ENCODE measurements around the gene COA3.

COA3 gene

DNA sequence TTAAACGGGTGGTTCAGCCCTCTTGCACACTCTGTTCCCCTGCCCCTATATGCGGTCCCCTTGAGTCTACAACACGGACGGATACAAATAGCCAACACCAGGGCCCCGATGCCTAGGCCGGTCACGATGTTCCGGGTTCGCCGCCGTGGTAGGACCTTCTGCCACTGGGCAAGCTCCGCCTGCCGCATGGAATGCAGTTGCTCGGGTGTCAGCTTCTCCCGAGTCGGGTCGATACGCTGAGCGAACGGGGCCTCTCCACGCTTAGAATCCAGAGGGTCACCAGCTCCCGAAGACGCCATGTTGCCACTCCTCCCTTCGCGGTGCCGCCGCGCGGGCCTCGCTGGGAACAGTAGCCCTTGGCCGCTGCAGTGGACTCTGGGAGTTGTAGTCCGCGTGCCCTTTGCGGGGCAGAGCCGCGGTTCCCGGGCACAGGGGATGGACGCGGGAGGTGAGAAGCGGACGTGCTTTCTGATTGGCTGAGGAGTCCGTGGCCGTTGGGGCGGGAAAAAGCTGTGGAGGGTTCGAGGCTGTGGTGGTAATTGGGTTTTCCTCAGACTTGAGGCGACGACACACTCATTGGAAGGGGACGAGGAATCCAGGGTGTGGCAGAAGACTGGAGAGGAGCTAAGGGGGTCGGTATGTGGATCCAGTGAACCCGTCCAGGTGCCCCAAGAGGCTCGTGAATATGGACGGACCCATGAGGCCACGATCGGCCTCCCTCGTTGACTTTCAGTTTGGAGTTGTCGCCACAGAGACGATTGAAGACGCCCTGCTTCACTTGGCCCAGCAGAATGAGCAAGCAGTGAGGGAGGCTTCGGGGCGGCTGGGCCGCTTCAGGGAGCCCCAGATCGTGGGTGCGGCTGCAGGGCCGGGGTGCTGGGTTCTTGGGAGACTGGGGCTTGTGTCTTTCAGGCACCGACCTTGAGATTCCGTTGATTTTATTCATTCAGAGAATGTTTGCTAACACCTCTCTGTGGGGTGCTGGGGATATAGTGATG is at the start of gene COA3, which contains the start of gene CNTD1:
Gene COA3, minus strand, starts transcription at position 322 of the 998 bp plus-strand sequence. Its CDS starts 23 bp downstream, at position 299.
Gene CNTD1, plus strand, starts transcription at position 479 of the 998 bp plus-strand sequence. Its CDS starts 207 bp downstream, at position 686.
- DNase-seq (ENCODE audit: low read depth): peak; percentile 61

GRCh38 chr17:42848093-42848492 is 49.6 kb upstream of the COA3 start:
- no peak for DNase-seq (ENCODE audit: low read depth)

GRCh38 chr17:42846594-42847280 is 48.2 kb upstream of the COA3 start:
- DNase-seq (ENCODE audit: low read depth): no peak

DNA sequence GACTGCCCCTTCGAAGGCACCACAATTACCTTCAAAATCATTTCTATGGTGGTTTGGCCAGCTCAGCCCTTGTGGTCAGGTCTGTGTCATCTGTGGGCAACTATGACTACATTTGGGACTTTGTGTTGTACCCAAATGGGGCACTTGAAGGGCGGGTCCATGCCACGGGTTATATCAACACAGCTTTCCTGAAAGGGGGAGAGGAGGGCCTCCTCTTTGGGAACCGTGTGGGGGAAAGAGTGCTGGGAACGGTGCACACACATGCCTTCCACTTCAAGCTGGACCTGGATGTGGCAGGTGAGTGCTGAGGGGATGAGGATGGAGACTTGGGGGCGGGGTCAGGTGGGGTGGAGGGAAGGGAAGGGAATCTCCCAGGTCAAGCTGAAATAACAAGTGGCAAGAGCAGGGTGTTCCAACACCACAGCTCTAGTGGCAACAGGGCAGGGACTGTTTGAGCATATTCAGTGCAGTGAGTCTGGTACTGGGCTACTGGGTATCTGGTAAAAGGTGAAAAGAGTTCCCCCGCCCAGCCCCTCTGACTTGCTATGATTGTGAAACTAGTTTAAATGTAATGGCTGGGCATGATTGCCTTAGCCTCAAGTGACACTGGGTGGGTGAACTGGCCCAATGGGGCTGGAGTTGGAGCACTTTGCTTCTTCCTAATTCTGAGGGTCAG is 47.6 kb upstream of the COA3 start:
- DNase-seq (ENCODE audit: low read depth): peak; percentile 5

- DNase-seq (ENCODE audit: low read depth): no peak
These were observed 47.0 kb upstream of the COA3 start for GRCh38 chr17:42845556-42845917.

GRCh38 chr17:42844761-42845555 is 46.5 kb upstream of the COA3 start:
- no peak for DNase-seq (ENCODE audit: low read depth)

- no peak for DNase-seq (ENCODE audit: low read depth)
These were observed 45.8 kb upstream of the COA3 start, which contains the start of gene AOC2 for GRCh38 chr17:42844271-42844670. TSS of gene AOC2 (plus strand) at chr17:42844580. CDS start at chr17:42844627, 47 bp downstream.

GRCh38 chr17:42843358-42843934 is 44.9 kb upstream of the COA3 start:
- no peak for DNase-seq (ENCODE audit: low read depth)

DNA sequence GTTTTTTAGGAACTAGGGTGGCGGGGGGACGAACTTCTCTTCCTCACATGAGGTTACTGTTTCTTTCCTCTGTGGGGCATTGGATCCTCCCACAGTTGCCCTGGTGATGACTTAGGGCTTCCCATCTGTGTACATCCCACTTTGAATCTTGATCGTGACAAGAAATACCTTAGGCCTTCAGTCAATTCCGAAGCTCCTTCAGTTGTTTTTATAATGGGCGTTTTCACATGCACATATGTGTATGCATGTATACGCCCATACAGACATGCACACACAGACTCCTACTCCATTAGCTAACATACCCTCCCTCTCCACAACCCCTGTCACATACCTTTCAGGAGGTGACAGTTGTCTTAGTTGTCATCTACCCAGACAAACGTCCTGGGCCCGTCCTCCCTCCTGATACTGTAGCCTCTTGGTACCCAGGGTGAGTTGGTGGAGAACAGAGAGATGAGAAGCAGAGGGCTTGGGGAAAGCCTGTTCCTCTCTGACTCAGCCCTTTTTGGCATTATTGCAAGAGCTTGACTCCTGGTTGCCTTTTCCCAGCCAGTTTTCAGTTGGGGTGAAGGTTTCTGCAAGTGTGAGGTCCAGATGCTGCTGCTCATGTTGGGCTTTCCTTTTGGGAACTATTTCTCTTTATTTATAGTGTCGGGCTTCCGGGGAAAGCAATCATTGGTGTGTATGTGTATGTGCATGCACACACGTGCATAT is 43.6 kb upstream of the COA3 start:
- DNase-seq (ENCODE audit: low read depth): no peak

- no peak for DNase-seq (ENCODE audit: low read depth)
These were observed 37.2 kb upstream of the COA3 start for GRCh38 chr17:42835732-42836131.

DNA sequence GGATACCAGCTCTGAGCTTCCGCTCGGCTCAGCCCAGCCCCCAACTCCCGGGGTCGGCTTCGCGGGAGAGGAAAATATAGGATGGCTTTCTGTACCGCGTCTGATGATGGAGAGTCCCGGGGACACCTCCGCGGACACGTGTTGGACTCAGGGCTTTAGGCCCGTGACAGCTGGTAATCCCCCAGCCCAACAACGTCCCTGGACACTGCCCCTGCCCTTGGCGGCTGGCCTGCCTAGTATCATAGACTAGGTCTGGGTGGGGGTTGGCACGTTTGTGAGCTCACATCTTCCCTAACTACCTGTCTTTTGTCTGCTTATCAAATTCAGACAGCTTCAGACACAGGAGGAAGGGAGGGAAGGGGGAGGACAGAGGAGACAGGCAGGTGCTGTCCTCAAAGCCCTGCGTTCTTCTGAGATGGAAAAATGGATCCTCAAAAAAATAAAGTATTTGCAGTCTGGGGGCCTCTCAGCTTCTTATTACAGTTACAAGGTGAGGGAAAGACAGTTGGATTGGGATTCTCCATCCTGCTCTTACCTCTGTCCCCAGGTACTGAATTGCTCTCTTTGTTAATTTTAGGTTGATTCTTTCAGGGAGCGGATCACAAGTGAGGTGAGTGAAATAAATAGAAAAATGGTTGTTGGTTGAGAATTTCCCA is 35.4 kb upstream of the COA3 start:
- DNase-seq (ENCODE audit: low read depth): no peak

DNA sequence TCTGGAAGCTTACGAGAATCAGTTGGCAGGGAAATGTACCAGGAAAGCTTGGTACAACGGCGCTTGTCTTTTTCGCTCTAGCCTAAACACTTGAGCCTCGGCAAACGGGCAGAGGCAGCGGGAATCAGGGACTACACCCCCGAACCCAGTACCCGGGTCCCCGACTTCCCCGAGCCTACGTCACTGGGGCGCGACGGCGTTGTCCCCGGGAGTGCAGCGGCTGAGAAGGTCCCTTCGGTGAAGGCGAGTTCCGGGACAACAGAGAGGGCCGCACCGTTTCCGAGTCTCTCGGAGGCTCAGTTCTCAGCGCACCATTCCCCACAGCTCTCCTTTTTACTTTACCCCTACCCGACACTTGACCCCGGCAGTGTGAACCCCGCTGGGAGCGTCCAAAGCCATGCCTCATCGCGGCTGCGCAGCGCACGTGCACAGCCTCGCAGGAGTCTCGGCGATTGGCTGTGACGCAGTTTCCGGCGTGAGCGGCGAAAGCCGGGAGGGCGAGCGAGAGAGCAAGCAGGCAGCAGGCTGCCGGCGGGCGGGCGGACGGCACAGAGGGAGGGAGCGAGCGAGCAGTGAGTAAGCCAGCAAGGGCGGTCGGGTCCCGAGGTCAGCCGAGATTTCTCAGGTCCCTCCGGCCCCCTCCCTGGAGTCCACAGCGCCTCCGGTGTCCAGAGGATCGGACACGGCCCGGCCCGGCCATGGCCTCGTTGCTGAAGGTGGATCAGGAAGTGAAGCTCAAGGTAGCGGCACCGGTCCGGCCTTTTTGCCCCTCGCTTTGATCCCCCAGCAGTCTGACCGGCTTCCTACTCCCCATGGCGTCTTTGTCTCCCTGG is 34.6 kb upstream of the COA3 start, which contains the start of gene PSME3:
Gene PSME3, plus strand, starts transcription at position 464 of the 833 bp plus-strand sequence. Its CDS starts 235 bp downstream, at position 699.
- peak; percentile 83 for DNase-seq (ENCODE audit: low read depth)

DNA sequence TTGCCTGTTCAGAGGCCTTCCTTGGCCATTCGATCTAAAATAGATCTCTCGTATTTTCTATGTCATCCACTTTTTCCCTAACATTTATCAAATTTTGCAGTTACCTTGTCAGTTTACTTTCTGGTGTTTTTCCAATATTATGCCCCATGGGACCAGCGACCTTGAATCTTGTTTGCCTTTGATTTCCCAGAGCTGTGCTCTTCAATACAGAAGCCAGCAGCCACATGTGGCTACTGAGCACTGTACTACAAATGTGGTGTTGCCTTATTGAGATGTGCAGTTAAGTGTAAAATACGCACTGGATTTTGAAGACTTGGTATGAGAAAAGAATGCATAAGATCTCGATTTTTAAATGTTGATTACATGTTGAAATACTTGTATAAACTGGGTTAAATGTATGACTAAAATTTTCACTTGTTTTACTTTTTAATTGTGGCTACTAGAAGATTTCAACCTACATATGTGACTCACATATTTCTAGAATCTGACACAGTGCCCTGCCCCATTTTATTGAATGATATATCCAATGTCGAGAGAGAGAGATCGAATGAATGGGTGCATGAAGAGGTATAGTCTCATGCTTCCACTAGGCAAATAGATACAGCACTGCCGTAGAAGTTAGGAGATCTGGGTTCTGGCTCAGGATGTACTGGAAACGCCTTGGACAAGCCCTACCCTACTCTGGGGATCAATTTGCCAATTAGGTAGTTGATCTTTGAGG is 33.9 kb upstream of the COA3 start:
- no peak for DNase-seq (ENCODE audit: low read depth)

DNA sequence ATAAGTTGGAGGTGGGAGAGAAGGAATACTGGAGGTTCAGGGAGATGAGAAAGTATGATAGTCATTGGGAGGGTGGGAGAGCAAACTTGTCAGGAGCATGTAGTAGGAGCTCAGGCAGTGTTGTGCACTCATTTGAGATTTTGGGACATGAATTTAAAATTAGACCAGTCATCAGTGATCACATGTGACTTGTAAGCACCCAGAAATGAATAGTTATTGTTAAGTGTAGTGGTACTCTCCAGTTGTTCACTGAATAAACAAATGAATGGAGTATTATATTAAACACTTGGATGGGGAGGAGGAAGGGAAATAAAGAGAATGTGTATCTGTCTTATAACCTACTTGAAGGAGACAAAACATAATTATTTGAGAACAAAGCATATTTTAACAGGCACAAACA is 32.5 kb upstream of the COA3 start:
- no peak for DNase-seq (ENCODE audit: low read depth)

GRCh38 chr17:42827472-42827871 is 29.0 kb upstream of the COA3 start:
- DNase-seq (ENCODE audit: low read depth): no peak

GRCh38 chr17:42821176-42821575 is 22.7 kb upstream of the COA3 start:
- no peak for DNase-seq (ENCODE audit: low read depth)

DNA sequence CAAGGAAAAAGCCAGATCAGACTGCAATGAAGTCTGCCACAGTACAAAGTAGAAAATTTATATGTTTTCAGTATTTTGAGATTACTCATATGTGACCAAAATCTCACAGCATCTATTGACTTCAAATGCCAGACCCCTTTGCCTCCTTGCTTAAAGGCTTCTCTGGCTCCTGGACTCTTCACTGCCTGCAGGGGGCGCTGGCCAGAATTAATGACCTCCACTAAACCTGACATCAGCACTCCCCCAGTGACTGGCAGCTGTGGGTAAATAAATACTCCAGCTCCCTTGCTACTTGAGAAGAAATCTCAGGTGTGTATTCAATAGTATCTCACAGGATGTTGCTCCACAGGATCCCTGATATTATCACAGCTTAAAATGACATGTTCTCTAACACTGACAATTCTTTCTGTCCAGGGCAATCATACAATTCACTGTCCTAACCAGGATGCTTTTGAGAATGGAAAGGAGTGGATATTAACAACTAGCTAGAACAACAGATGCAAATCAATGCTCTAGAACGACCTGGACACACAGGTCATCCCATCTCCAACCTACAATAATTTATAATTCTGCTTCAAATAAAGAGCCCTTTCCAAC is 21.5 kb upstream of the COA3 start:
- peak; percentile 51 for DNase-seq (ENCODE audit: low read depth)

- DNase-seq (ENCODE audit: low read depth): no peak
These were observed 19.9 kb upstream of the COA3 start for GRCh38 chr17:42818379-42818778.
